OCI-LY3 (cell line): Measurements from ENCODE around the gene DCLK1.

Experiments used
- H2AFZ ChIP-seq: fragments of 200-600, 300-600 bp; shearing (Covaris generic); 2 replicates; pipeline ENCODE4 v1.6.0; 2014; ENCODE audit warnings: antibody characterized with exemption, low read depth, low read length
- H3K27ac ChIP-seq: fragments of 200-600, 300-600 bp; sonication (generic); 2 replicates; pipeline ENCODE4 v1.5.1; 2014; ENCODE audit warnings: mild to moderate bottlenecking, low read length, moderate library complexity, mixed read lengths
- H3K27me3 ChIP-seq: fragments of 200-600, 300-600 bp; sonication (generic); 2 replicates; pipeline ENCODE4 v1.6.1; 2014; ENCODE audit warnings: low read depth, low read length, mixed read lengths
- H3K36me3 ChIP-seq: fragments of 200-600, 300-600 bp; sonication (generic); replicated peaks from 2 replicates; pipeline ENCODE3; 2014; ENCODE audit warnings: low read depth, low read length, mixed read lengths
- H3K4me1 ChIP-seq: fragments of 300-600, 200-600 bp; sonication (generic); 2 replicates; pipeline ENCODE4 v1.6.1; 2014; ENCODE audit warnings: low read length, mixed read lengths
- H3K4me2 ChIP-seq: fragments of 200-600, 300-600 bp; sonication (generic); 2 replicates; pipeline ENCODE4 v1.6.1; 2014; ENCODE audit warnings: low read length, mixed read lengths
- H3K4me3 ChIP-seq: fragments of 300-600, 200-600 bp; sonication (generic); 2 replicates; pipeline ENCODE4 v1.5.1; 2014; ENCODE audit warnings: antibody characterized with exemption, mild to moderate bottlenecking, low read length, moderate library complexity
- H3K79me2 ChIP-seq: fragments of 300-600, 200-600 bp; shearing (Covaris generic); 2 replicates; pipeline ENCODE4 v1.6.1; 2014; ENCODE audit warnings: mild to moderate bottlenecking, low read length, mixed read lengths
- H3K9ac ChIP-seq: fragments of 300-600, 200-600 bp; shearing (Covaris generic); 2 replicates; pipeline ENCODE4 v1.6.0; 2014; ENCODE audit warnings: mild to moderate bottlenecking, low read length, moderate library complexity
- H3K9me3 ChIP-seq: fragments of 200-600, 300-600 bp; shearing (Covaris generic); 2 replicates; pipeline ENCODE4 v1.6.1; 2014; ENCODE audit warnings: low read length, mixed read lengths; ENCODE audit not compliant: insufficient read depth
- H4K20me1 ChIP-seq: fragments of 200-600, 300-600 bp; sonication (generic); 2 replicates; pipeline ENCODE4 v1.6.1; 2016; ENCODE audit warnings: low read length, mixed read lengths; ENCODE audit not compliant: insufficient read depth
- EZH2phosphoT487 ChIP-seq: fragments of 200-600 bp; shearing (Covaris generic); IDR thresholded peaks from 2 replicates; pipeline ENCODE4 v1.6.1; 2018; ENCODE audit warnings: antibody characterized with exemption, mixed run types, low read depth
- TF ChIP-seq, protein P1 (sequence below): fragments of 200-600, 300-600 bp; sonication (generic); IDR thresholded peaks from 2 replicates; pipeline ENCODE4 v1.5.1; 2014; ENCODE audit warnings: antibody characterized with exemption, low read length, low read depth

The DCLK1 gene

DNA sequence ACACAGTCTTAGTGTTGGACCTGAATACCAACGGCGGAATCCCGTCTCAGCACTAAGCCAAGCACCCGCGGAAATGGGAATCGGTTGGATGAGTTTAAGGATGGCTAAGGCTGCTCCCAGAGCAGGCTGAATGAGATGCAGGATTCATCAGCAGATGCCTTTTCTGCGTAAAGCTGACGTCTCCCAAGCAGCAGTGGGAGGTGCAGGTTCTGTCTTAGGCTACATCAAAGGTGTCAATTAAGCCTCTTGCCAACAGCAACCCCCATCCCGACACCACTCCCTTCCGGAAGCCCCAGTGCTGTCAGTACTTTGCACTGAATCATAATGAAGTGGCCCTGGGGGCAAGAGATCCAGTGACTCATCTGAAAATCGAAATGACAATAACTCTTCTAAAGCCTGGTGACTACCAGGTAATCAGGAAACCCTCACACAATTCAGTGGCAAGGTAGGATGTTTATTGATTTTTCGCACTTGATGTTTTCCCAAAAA lies 275.6 kb downstream of the DCLK1 start:
- no peak overlapping the region for H2AFZ ChIP-seq
- no peak overlapping the region for H3K4me2 ChIP-seq

GRCh38 chr13:35854286-35854685 lies 276.9 kb downstream of the DCLK1 start:
- no peaks in the 10 kb centered on the region for H3K4me1 ChIP-seq
- no peak overlapping the region for H3K4me2 ChIP-seq
- no peak overlapping the region for H3K9ac ChIP-seq
- H3K27ac ChIP-seq: no peak overlapping the region
- no peaks in the 10 kb centered on the region for H3K9me3 ChIP-seq
- H3K27me3 ChIP-seq: peaks cover 52% of the 10 kb centered on the region
- no peak overlapping the region for H3K4me3 ChIP-seq
- no peaks in the 10 kb centered on the region for H4K20me1 ChIP-seq
- no peaks in the 10 kb centered on the region for H3K79me2 ChIP-seq
- no peak for TF ChIP-seq EZH2phosphoT487
- TF ChIP-seq, protein P1, sequence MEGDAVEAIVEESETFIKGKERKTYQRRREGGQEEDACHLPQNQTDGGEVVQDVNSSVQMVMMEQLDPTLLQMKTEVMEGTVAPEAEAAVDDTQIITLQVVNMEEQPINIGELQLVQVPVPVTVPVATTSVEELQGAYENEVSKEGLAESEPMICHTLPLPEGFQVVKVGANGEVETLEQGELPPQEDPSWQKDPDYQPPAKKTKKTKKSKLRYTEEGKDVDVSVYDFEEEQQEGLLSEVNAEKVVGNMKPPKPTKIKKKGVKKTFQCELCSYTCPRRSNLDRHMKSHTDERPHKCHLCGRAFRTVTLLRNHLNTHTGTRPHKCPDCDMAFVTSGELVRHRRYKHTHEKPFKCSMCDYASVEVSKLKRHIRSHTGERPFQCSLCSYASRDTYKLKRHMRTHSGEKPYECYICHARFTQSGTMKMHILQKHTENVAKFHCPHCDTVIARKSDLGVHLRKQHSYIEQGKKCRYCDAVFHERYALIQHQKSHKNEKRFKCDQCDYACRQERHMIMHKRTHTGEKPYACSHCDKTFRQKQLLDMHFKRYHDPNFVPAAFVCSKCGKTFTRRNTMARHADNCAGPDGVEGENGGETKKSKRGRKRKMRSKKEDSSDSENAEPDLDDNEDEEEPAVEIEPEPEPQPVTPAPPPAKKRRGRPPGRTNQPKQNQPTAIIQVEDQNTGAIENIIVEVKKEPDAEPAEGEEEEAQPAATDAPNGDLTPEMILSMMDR: no peak
- H3K36me3 ChIP-seq: no peaks in the 10 kb centered on the region
- no peak overlapping the region for H2AFZ ChIP-seq

More for the DNA sequence above, 275.6 kb downstream of the DCLK1 start:
- no peak overlapping the region for H3K4me3 ChIP-seq
- H3K27me3 ChIP-seq: peaks cover 65% of the 10 kb centered on the region
- no peaks in the 10 kb centered on the region for H3K36me3 ChIP-seq
- no peaks in the 10 kb centered on the region for H3K4me1 ChIP-seq
- no peaks in the 10 kb centered on the region; the same call in 1 of the 2 replicates for H4K20me1 ChIP-seq
- H3K79me2 ChIP-seq: no peaks in the 10 kb centered on the region
- H3K9ac ChIP-seq: no peak overlapping the region
- H3K9me3 ChIP-seq: no peaks in the 10 kb centered on the region
- H3K27ac ChIP-seq: no peak overlapping the region
- TF ChIP-seq, protein P1: no peak
- no peak for TF ChIP-seq EZH2phosphoT487

DNA sequence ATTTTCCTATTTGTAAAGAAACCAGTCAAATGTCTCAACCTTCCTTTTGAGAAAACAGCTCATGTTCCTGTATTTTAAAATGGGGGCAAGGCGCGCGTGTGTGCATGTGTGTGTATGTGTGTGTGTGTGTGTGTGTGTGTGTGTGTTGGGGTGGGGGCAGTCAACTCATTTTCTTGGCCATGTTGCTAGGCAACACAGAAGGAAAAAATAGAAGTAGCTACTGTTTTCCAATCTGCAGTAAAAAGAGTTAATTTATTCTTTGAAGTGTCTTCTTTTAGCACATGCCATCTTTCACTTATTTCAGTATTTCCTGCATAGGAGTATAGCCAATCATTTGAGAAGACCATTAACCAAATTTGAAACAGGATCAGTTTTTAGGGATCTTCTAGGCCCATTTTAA lies 279.3 kb downstream of the DCLK1 start:
- H3K36me3 ChIP-seq: no peaks in the 10 kb centered on the region
- H3K9ac ChIP-seq: no peak overlapping the region
- H3K4me1 ChIP-seq: no peaks in the 10 kb centered on the region
- peaks cover 28% of the 10 kb centered on the region for H3K27me3 ChIP-seq
- no peaks in the 10 kb centered on the region for H3K79me2 ChIP-seq
- no peak overlapping the region for H2AFZ ChIP-seq
- H3K9me3 ChIP-seq: no peaks in the 10 kb centered on the region
- H3K4me3 ChIP-seq: no peak overlapping the region
- no peaks in the 10 kb centered on the region for H4K20me1 ChIP-seq
- no peak overlapping the region for H3K4me2 ChIP-seq
- TF ChIP-seq EZH2phosphoT487: no peak
- TF ChIP-seq, protein P1: no peak
- no peak overlapping the region for H3K27ac ChIP-seq

- H3K4me3 ChIP-seq: no peak overlapping the region
- H3K36me3 ChIP-seq: no peaks in the 10 kb centered on the region
- no peaks in the 10 kb centered on the region for H3K9me3 ChIP-seq
Measured at GRCh38 chr13:35851356-35851755, 279.8 kb downstream of the DCLK1 start.

More at GRCh38 chr13:35851356-35851755, 279.8 kb downstream of the DCLK1 start:
- Histone ChIP-seq H3K9ac (no peak overlapping the region), H2AFZ (no peak overlapping the region), H3K79me2 (no peaks in the 10 kb centered on the region), H3K27ac (no peak overlapping the region), H3K27me3 (peaks cover 23% of the 10 kb centered on the region), H4K20me1 (no peaks in the 10 kb centered on the region), H3K4me2 (no peak overlapping the region), H3K4me1 (no peaks in the 10 kb centered on the region)
- TF ChIP-seq EZH2phosphoT487: no peak
- TF ChIP-seq, protein P1: no peak
